Measurements from ENCODE around the gene EPX.

Gene EPX

GRCh38 chr17:58253082-58253481 is 60.6 kb downstream of the EPX start:
- TF ChIP-seq, protein P1, sequence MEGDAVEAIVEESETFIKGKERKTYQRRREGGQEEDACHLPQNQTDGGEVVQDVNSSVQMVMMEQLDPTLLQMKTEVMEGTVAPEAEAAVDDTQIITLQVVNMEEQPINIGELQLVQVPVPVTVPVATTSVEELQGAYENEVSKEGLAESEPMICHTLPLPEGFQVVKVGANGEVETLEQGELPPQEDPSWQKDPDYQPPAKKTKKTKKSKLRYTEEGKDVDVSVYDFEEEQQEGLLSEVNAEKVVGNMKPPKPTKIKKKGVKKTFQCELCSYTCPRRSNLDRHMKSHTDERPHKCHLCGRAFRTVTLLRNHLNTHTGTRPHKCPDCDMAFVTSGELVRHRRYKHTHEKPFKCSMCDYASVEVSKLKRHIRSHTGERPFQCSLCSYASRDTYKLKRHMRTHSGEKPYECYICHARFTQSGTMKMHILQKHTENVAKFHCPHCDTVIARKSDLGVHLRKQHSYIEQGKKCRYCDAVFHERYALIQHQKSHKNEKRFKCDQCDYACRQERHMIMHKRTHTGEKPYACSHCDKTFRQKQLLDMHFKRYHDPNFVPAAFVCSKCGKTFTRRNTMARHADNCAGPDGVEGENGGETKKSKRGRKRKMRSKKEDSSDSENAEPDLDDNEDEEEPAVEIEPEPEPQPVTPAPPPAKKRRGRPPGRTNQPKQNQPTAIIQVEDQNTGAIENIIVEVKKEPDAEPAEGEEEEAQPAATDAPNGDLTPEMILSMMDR (IDR thresholded peaks at IDR 0.05; ENCODE audit: low read depth, low read length), result no peak
- no peak overlapping the region for H3K4me3 ChIP-seq (replicated peaks in 1 of 2; ENCODE audit: low read depth in 2 of 2, low read length in 2 of 2)
- DNase-seq (ENCODE audit: low read depth in 2 of 2), result no peak

Data from cardiac fibroblast (primary cell).